Stimulated activated CD8-positive, alpha-beta memory T cell treated with anti-CD3 and anti-CD28 coated beads, Interleukin-15, amount 100 ng/mL, for 24 hours (primary cell): ENCODE measurements around the gene SEMA5A.
"Not testable (repeated sequence)": the region's sequence is repeated elsewhere in the genome, so short reads cannot be mapped to it uniquely, and the experiment has no call there.

Experiments used
- DNase-seq: peaks from one replicate; pipeline ENCODE4 v3.0.0-alpha.2; 2020; ENCODE audit warnings: low read depth

SEMA5A gene

GRCh38 chr5:9440517-9440916 is 105.4 kb downstream of the SEMA5A start:
- DNase-seq: no peak

GRCh38 chr5:9439531-9440292 is 106.2 kb downstream of the SEMA5A start:
- DNase-seq: no peak

GRCh38 chr5:9438596-9439354 is 107.1 kb downstream of the SEMA5A start:
- no peak for DNase-seq

- no peak for DNase-seq
Measured at GRCh38 chr5:9437741-9438240, 108.1 kb downstream of the SEMA5A start.

- no peak for DNase-seq
Measured at GRCh38 chr5:9431496-9432258, 114.2 kb downstream of the SEMA5A start.

- no peak for DNase-seq
Measured at GRCh38 chr5:9431151-9431495, 114.8 kb downstream of the SEMA5A start.

- no peak for DNase-seq
Measured at GRCh38 chr5:9430306-9430705, 115.6 kb downstream of the SEMA5A start.

- no peak for DNase-seq
Measured at GRCh38 chr5:9429691-9430215, 116.1 kb downstream of the SEMA5A start.

- DNase-seq: no peak
Measured at GRCh38 chr5:9428272-9428671, 117.6 kb downstream of the SEMA5A start.

GRCh38 chr5:9425710-9426109 is 120.2 kb downstream of the SEMA5A start:
- no peak for DNase-seq

- DNase-seq: no peak
Measured at GRCh38 chr5:9423571-9423970, 122.3 kb downstream of the SEMA5A start.

- no peak for DNase-seq
Measured at GRCh38 chr5:9421884-9422283, 124.0 kb downstream of the SEMA5A start.

GRCh38 chr5:9419794-9420193 is 126.1 kb downstream of the SEMA5A start:
- no peak for DNase-seq

- DNase-seq: no peak
Measured at GRCh38 chr5:9415566-9415965, 130.3 kb downstream of the SEMA5A start.

- DNase-seq: no peak
Measured at GRCh38 chr5:9415091-9415490, 130.8 kb downstream of the SEMA5A start.

GRCh38 chr5:9411142-9411541 is 134.7 kb downstream of the SEMA5A start:
- DNase-seq: no peak

GRCh38 chr5:9409413-9409960 is 136.4 kb downstream of the SEMA5A start:
- DNase-seq: no peak

- DNase-seq: no peak
Measured at GRCh38 chr5:9408964-9409363, 136.9 kb downstream of the SEMA5A start.

- no peak for DNase-seq
Measured at GRCh38 chr5:9405196-9405754, 140.6 kb downstream of the SEMA5A start.

- DNase-seq: no peak
Measured at GRCh38 chr5:9401786-9402472, 143.9 kb downstream of the SEMA5A start.

- DNase-seq: not testable (repeated sequence)
Measured at GRCh38 chr5:9399783-9400182, 146.1 kb downstream of the SEMA5A start.
